Panc1 (cell line): ENCODE data around the gene OR2A7. TPM values are rescaled to one million over a fixed set of nuclear protein-coding genes. Genes with fewer than 3 reads are reported as not detected.
A peak's percentile ranks its signal among the peaks of the same experiment; 100 is the strongest.
"Not testable (repeated sequence)": the region's sequence is repeated elsewhere in the genome, so short reads cannot be mapped to it uniquely, and the experiment has no call there.

Experiments used
- ATAC-seq: fragments of 200-7000 bp; cut with Tn5 transposase; 2 replicates; pipeline ENCODE4 v1.9.1; 2020; ENCODE audit warnings: mild to moderate bottlenecking, moderate library complexity
- BruUV-seq: library from RNA; stranded (reverse); fragments of 400-500 nt; replicated peaks from 2 replicates; lab custom pipeline; 2021; lab: Mats Ljungman, UMichigan
- CTCF ChIA-PET: fragments of 300-600 bp; sonication (Branson Sonifier 250); formaldehyde crosslinking; loops from one replicate; lab custom pipeline; 2022; ENCODE audit warnings: antibody characterized with exemption; lab: Charles Lee
- POLR2A ChIA-PET: fragments of 300-600 bp; sonication (Branson Sonifier 250); formaldehyde crosslinking; loops from one replicate; lab custom pipeline; 2022; ENCODE audit warnings: antibody characterized with exemption; lab: Charles Lee
- DNase-seq: peaks from one replicate; pipeline ENCODE4 v3.0.0-alpha.2; 2010; ENCODE audit warnings: low read depth, low spot score
- H3K27ac ChIP-seq: 2 replicates; pipeline ENCODE4 v1.5.1; 2011; ENCODE audit warnings: mild to moderate bottlenecking, low read length, inconsistent platforms
- H3K27me3 ChIP-seq: fragments of 200-500 bp; sonication (Bioruptor generic); 2 replicates; pipeline ENCODE4 v1.6.0; 2014; ENCODE audit warnings: low read length, inconsistent platforms; ENCODE audit not compliant: control insufficient read depth, insufficient read depth
- H3K36me3 ChIP-seq: fragments of 200-500 bp; sonication (Bioruptor generic); 2 replicates; pipeline ENCODE4 v1.5.1; 2014; ENCODE audit warnings: inconsistent platforms, mild to moderate bottlenecking, low read length, moderate library complexity; ENCODE audit not compliant: control insufficient read depth, insufficient read depth
- H3K4me1 ChIP-seq: 2 replicates; pipeline ENCODE4 v1.5.1; 2011; ENCODE audit warnings: inconsistent platforms, mild to moderate bottlenecking, low read length, moderate library complexity; ENCODE audit not compliant: control insufficient read depth, insufficient read depth
- H3K4me3 ChIP-seq, 2 experiments: 2 replicates each; pipeline ENCODE4 v1.5.1; 2011 to 2012; ENCODE audit warnings: low read depth in 2 of 2, low read length in 2 of 2, mild to moderate bottlenecking in 2 of 2, inconsistent platforms in 1 of 2, moderate library complexity in 1 of 2
- H3K9me3 ChIP-seq: fragments of 200-500 bp; sonication (Bioruptor generic); 2 replicates; pipeline ENCODE4 v1.5.1; 2014; ENCODE audit warnings: low read depth, mild to moderate bottlenecking, inconsistent platforms, low read length, moderate library complexity; ENCODE audit not compliant: control insufficient read depth, insufficient read depth
- in situ Hi-C: cut with HindIII; loops from 2 replicates; pipeline ENCODE4 v1.10.0; 2016; ENCODE audit warnings: low sequenced_read_pairs, low pct_unique_long_range_greater_than_20kb
- intact Hi-C: fragments of 100-400 bp; cut with micrococcal nuclease; formaldehyde crosslinking; loops from one replicate; pipeline ENCODE4 v1.10.0; 2022; ENCODE audit not compliant: unreplicated experiment
- total RNA-seq: library from RNA; stranded (reverse); gene quantifications from one replicate; pipeline ENCODE4 v1.2.1, GENCODE V29; 2021; ENCODE audit not compliant: unreplicated experiment

The OR2A7 gene
- total RNA-seq, 1 experiment from 2014 or later: 0.82 TPM

GRCh38 chr7:144223675-144224074 is 40.9 kb downstream of the OR2A7 start:
- CTCF ChIA-PET, POLR2A ChIA-PET, H3K4me1 ChIP-seq, intact Hi-C loops, H3K27ac ChIP-seq, H3K9me3 ChIP-seq, H3K36me3 ChIP-seq, in situ Hi-C loops, BruUV-seq, DNase-seq, H3K27me3 ChIP-seq, H3K4me3 ChIP-seq, ATAC-seq: not testable (repeated sequence)

DNA sequence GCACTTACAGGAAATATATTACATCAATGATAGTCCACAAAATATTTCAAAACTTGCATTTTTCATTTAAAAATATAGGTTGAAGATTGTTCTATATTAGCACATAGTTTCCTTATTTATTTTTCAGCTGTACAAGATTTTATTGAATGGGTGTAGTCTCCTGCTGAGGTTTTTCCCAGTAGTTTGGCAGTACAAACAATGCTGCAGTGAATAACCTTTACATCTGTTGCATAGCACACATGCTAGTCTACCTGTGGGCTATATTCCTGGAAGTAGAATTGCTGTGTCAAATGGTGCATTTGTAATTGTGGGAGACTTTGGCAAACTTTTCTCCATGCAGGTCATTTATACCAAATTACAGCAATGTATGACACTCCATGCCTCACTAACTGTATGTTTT is 44.1 kb downstream of the OR2A7 start:
- H3K4me3 ChIP-seq, DNase-seq, BruUV-seq, H3K9me3 ChIP-seq, H3K27ac ChIP-seq, in situ Hi-C loops, H3K27me3 ChIP-seq, ATAC-seq, intact Hi-C loops, CTCF ChIA-PET, POLR2A ChIA-PET, H3K36me3 ChIP-seq, H3K4me1 ChIP-seq: not testable (repeated sequence)

- intact Hi-C loops, H3K9me3 ChIP-seq, H3K36me3 ChIP-seq, H3K27ac ChIP-seq, H3K4me1 ChIP-seq, BruUV-seq, in situ Hi-C loops, H3K27me3 ChIP-seq, DNase-seq, POLR2A ChIA-PET, H3K4me3 ChIP-seq: not testable (repeated sequence)
- peak; percentile 62; the same call in 1 of the 2 replicates for ATAC-seq
- CTCF ChIA-PET: interaction anchor here (0.6 kb wide), 1 partner anchor 113 kb away, joined by 3 read pairs; no protein-coding TSS in a partner anchor
Measured at GRCh38 chr7:144219149-144219548, 45.4 kb downstream of the OR2A7 start.

DNA sequence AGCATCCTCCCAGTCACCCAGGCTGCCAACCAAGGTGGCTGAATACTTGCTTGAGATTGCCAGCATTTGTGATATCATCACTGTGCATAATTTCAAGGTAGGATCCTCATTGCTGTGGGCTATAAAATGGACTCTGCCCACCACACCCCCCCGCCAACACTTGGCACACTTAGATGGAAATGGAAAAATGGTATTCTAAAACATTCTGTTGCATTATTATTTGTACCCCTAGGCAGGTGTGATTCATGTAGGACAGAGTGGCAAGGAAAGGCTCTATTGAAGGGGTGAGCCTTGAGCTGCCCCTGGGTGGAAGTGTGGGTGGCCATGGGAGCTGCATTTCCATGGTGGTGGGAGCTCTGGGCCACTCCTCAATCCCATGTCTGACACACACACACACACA is 46.0 kb downstream of the OR2A7 start:
- 0 out of 2 replicates have a peak, but pooled peaks have one; percentile 26 for ATAC-seq
- H3K4me3 ChIP-seq, H3K9me3 ChIP-seq, H3K27ac ChIP-seq, POLR2A ChIA-PET, H3K4me1 ChIP-seq, in situ Hi-C loops, intact Hi-C loops, BruUV-seq, DNase-seq, H3K36me3 ChIP-seq, H3K27me3 ChIP-seq: not testable (repeated sequence)
- CTCF ChIA-PET: interaction anchor here (0.6 kb wide), 1 partner anchor 113 kb away, joined by 3 read pairs; no protein-coding TSS in a partner anchor

DNA sequence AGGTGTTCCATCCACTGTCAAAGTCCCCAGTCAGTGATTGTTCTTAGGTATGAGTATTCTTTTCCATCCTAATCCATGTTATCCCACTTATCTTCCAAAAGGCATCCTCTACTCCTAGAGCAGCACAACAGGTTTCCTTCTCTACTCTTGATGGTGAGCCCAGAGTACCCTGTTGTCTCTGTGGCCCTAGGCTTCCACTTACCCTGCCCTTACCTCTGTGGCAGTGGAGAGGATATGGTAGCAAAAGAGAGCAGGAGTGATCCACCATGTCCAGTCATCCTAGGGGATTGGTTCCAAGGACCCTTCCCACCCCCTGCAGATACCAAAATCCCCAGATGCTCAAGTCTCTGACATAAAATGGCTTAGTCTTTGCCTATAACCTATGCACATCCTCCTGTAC is 47.4 kb downstream of the OR2A7 start:
- H3K9me3 ChIP-seq, CTCF ChIA-PET, H3K4me3 ChIP-seq, POLR2A ChIA-PET, ATAC-seq, H3K4me1 ChIP-seq, H3K27ac ChIP-seq, in situ Hi-C loops, BruUV-seq, H3K27me3 ChIP-seq, intact Hi-C loops, DNase-seq, H3K36me3 ChIP-seq: not testable (repeated sequence)

Other genes starting within 250 kb of the OR2A7 start
- gene OR2A5, start 215.8 kb downstream of the OR2A7 start, total RNA-seq: not detected
- not detected for gene OR2A25, start 195.0 kb downstream of the OR2A7 start, total RNA-seq
- gene OR2A12, start 178.5 kb downstream of the OR2A7 start, total RNA-seq: not detected
- not detected for gene OR2A2, start 155.2 kb downstream of the OR2A7 start, total RNA-seq
- not detected for gene OR2A14, start 141.6 kb downstream of the OR2A7 start, total RNA-seq
- 5.9 TPM for gene CTAGE4, start 81.3 kb downstream of the OR2A7 start, total RNA-seq
- 12.0 TPM for gene ARHGEF35, start 69.0 kb downstream of the OR2A7 start, total RNA-seq
- gene OR2A42, start 25.2 kb downstream of the OR2A7 start, total RNA-seq: not detected
- gene CTAGE8, start 4.5 kb upstream of the OR2A7 start, total RNA-seq: 5.2 TPM
- not detected for gene OR2A1, start 47.6 kb upstream of the OR2A7 start, total RNA-seq
- 37.1 TPM for gene ARHGEF5, start 90.6 kb upstream of the OR2A7 start, total RNA-seq
- not detected for gene NOBOX, start 138.9 kb upstream of the OR2A7 start, total RNA-seq